Osteocyte (in vitro differentiated cells): ENCODE results near the gene BET1L. TPM values are rescaled to one million over a fixed set of nuclear protein-coding genes. Genes with fewer than 3 reads are reported as not detected.

Experiments
- DNase-seq: peaks from one replicate; pipeline ENCODE4 v3.0.0; 2021; ENCODE audit warnings: mixed read lengths; ENCODE audit not compliant: unreplicated experiment; ENCODE audit errors: extremely low spot score
- H3K27ac Mint-ChIP-seq: one replicate; pipeline ENCODE4 v1.8.0; 2021; ENCODE audit warnings: mild to moderate bottlenecking, mixed read lengths; ENCODE audit not compliant: unreplicated experiment
- H3K27me3 Mint-ChIP-seq: one replicate; pipeline ENCODE4 v1.8.0; 2021; ENCODE audit warnings: mixed read lengths; ENCODE audit not compliant: unreplicated experiment
- H3K36me3 Mint-ChIP-seq: one replicate; pipeline ENCODE4 v1.8.0; 2021; ENCODE audit warnings: mixed read lengths; ENCODE audit not compliant: unreplicated experiment
- H3K4me1 Mint-ChIP-seq: one replicate; pipeline ENCODE4 v1.8.0; 2021; ENCODE audit warnings: mixed read lengths; ENCODE audit not compliant: unreplicated experiment
- H3K4me3 Mint-ChIP-seq: one replicate; pipeline ENCODE4 v1.8.0; 2021; ENCODE audit warnings: mild to moderate bottlenecking, moderate library complexity, mixed read lengths; ENCODE audit not compliant: unreplicated experiment
- H3K9me3 Mint-ChIP-seq: one replicate; pipeline ENCODE4 v1.8.0; 2021; ENCODE audit warnings: mixed read lengths; ENCODE audit not compliant: unreplicated experiment
- total RNA-seq: library from RNA; stranded (reverse); gene quantifications from 2 replicates; pipeline ENCODE4 v1.2.1, GENCODE V29; 2021
- TF ChIP-seq, protein P1 (sequence below): fragments of 200-600 bp; sonication (generic); IDR thresholded peaks from 2 replicates; pipeline ENCODE4 v1.5.0; 2021; ENCODE audit warnings: antibody characterized with exemption, mild to moderate bottlenecking, moderate library complexity

The BET1L gene
- total RNA-seq, 1 donor from 2014 or later, result 59.3 TPM

DNA sequence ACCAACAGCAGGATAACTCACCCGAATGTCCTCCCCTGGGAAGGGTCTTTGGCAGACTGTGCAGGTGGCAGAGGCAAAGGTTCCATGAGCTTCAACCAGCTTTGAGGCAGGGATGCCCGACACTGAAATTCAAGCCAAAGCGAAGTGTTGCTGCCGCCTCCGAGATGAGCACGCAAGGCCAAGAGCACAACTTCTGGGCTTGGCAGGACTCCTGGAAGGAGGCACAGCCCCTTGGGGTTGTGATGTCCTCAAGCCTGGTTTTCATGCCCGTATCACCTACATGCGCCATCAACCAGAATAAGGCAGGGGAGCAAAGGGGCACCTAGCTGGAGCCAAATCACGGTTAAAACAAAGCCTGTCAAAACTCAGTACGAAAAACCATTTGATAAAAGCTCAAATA, 23.2 kb upstream of the BET1L start:
- no peak overlapping the region for H3K4me3 Mint-ChIP-seq
- no peaks in the 10 kb centered on the region for H3K27me3 Mint-ChIP-seq
- no peak overlapping the region for H3K27ac Mint-ChIP-seq
- H3K4me1 Mint-ChIP-seq, result peaks cover 10% of the 10 kb centered on the region
- TF ChIP-seq, protein P1, sequence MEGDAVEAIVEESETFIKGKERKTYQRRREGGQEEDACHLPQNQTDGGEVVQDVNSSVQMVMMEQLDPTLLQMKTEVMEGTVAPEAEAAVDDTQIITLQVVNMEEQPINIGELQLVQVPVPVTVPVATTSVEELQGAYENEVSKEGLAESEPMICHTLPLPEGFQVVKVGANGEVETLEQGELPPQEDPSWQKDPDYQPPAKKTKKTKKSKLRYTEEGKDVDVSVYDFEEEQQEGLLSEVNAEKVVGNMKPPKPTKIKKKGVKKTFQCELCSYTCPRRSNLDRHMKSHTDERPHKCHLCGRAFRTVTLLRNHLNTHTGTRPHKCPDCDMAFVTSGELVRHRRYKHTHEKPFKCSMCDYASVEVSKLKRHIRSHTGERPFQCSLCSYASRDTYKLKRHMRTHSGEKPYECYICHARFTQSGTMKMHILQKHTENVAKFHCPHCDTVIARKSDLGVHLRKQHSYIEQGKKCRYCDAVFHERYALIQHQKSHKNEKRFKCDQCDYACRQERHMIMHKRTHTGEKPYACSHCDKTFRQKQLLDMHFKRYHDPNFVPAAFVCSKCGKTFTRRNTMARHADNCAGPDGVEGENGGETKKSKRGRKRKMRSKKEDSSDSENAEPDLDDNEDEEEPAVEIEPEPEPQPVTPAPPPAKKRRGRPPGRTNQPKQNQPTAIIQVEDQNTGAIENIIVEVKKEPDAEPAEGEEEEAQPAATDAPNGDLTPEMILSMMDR, result no peak
- H3K36me3 Mint-ChIP-seq, result peaks cover 7% of the 10 kb centered on the region
- no peaks in the 10 kb centered on the region for H3K9me3 Mint-ChIP-seq
- DNase-seq, result no peak

DNA sequence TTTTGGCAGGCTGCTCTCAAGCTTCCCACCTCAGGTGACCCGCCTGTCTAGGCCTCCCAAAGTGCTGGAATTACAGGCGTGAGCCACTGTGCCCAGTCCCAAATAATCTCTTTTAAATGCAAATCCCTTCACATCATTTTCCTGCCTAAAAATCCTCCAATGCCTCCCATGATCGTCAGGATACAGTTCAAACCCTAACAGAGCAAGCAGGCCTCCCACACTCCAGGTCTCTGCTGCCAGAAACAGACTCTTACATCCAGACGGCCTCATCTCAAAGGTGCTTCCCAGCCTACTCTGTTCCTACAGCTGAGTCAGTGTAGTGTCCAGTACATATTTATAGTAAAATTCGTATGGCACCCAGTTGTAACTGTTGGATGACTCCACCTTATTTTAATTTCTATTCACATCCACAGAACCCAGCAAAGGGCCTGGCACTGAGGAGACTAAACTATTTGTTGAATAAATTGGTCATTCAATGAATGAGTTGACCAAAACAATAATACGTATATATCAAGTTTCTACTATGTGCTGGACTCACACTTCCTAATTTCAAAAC, 20.7 kb upstream of the BET1L start:
- H3K4me3 Mint-ChIP-seq, result no peak overlapping the region
- TF ChIP-seq, protein P1, result no peak
- no peaks in the 10 kb centered on the region for H3K9me3 Mint-ChIP-seq
- H3K27ac Mint-ChIP-seq, result no peak overlapping the region
- peaks cover 4% of the 10 kb centered on the region for H3K4me1 Mint-ChIP-seq
- H3K27me3 Mint-ChIP-seq, result no peaks in the 10 kb centered on the region
- H3K36me3 Mint-ChIP-seq, result peaks cover 11% of the 10 kb centered on the region
- no peak for DNase-seq

DNA sequence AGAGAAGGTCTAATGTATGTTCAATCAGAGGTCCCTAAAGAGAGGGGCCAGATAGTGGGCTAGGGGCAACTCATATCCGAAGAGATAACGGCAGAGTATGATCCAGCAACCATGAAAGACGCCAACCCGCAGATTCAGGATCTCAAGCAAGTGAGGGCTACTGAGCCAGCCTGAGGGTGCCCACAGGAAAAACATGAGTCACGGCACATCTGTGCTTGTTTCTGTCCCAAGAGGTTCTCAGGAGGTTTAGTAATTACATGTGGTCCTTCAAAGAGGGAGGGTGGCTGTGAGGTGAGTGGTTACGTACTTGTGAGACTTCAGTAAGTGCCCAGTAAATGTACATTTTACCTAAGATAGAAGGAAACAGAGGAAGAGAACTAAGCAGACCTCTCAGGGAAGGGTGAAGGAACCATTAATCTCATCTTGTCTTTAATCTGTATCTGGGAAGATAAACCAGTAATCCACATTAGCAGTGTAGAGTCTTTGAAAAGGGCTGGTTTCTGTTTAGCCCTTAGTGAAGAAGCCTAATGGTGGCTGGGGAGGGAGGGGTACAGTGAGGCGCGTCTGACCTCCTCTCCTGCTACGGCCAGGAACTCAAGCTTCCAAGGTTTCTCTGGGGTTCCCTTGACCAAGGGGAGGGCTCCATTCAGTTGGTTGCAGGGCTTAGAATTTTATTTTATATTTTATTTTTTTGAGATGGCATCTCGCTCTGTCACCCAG, 18.7 kb upstream of the BET1L start:
- H3K27me3 Mint-ChIP-seq, result no peaks in the 10 kb centered on the region
- TF ChIP-seq, protein P1, result no peak
- H3K4me3 Mint-ChIP-seq, result no peak overlapping the region
- H3K9me3 Mint-ChIP-seq, result no peaks in the 10 kb centered on the region
- no peak for DNase-seq
- H3K27ac Mint-ChIP-seq, result no peak overlapping the region
- peaks cover 4% of the 10 kb centered on the region for H3K4me1 Mint-ChIP-seq
- H3K36me3 Mint-ChIP-seq, result peaks cover 16% of the 10 kb centered on the region

DNA sequence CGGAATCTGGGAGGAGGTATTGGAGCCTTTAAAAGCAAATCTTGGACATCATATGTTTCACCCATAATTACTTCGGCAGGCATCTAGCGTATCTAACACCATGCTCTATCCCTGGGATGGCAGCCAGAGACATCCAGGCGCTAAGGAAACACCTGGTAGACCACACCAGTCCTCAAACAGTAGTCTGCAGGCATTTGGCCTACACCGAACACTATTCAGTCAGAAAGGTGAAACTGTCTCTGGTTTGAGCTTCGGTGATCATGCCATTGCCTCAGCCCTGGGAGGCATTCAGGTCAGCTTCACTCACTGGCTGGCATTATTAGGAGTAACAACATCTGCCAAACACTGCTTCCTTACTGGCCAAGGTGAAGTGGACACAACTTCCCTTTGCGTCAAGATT, 17.2 kb upstream of the BET1L start:
- Mint-ChIP-seq H3K27ac (no peak overlapping the region), H3K27me3 (no peaks in the 10 kb centered on the region), H3K4me1 (peaks cover 4% of the 10 kb centered on the region), H3K9me3 (no peaks in the 10 kb centered on the region), H3K4me3 (no peak overlapping the region), H3K36me3 (peaks cover 16% of the 10 kb centered on the region)
- no peak for DNase-seq
- TF ChIP-seq, protein P1, result no peak

DNA sequence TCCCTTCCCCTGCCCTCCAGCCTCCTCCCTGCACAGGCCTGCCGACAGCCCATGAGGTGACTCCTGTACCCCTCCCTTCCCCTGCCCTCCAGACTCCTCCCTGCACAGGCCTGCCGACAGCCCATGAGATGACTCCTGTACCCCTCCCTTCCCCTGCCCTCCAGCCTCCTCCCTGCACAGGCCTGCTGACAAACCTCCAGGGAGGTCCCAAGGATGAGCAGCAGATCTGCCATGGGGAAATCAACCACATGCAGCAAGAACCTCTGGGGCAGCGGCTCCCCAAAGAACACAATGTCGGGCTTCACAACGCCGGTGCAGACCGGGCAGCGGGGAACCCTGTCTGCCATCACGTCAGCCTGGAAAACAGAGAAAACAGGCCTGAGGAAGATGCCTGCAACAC, 16.7 kb upstream of the BET1L start:
- no peak overlapping the region for H3K27ac Mint-ChIP-seq
- no peaks in the 10 kb centered on the region for H3K9me3 Mint-ChIP-seq
- DNase-seq, result no peak
- H3K4me3 Mint-ChIP-seq, result no peak overlapping the region
- peaks cover 19% of the 10 kb centered on the region for H3K36me3 Mint-ChIP-seq
- peaks cover 4% of the 10 kb centered on the region for H3K4me1 Mint-ChIP-seq
- TF ChIP-seq, protein P1, result no peak
- H3K27me3 Mint-ChIP-seq, result no peaks in the 10 kb centered on the region
